H1 (cell line): ENCODE results near the gene MYCBP2. TPM values are rescaled to one million over a fixed set of nuclear protein-coding genes. Genes with fewer than 3 reads are reported as not detected.

Experiments used
- CTCF ChIA-PET: fragments of 300-600 bp; sonication (Branson Sonifier 250); formaldehyde crosslinking; loops from one replicate; lab custom pipeline; 2021; ENCODE audit not compliant: partially characterized antibody; lab: Charles Lee
- POLR2A ChIA-PET: fragments of 300-600 bp; sonication (Branson Sonifier 250); formaldehyde crosslinking; loops from one replicate; lab custom pipeline; 2021; ENCODE audit warnings: inconsistent platforms; ENCODE audit not compliant: partially characterized antibody; lab: Charles Lee
- DNase-seq, 2 experiments: peaks; one replicate each; pipeline versions ENCODE4 v3.0.0 to v3.0.0-alpha.2; 2010 to 2022; ENCODE audit warnings: low spot score in 2 of 2, low read depth in 1 of 2, mixed read lengths in 1 of 2
- FAIRE-seq: peaks from 2 replicates; lab custom pipeline; 2011; peaks lifted over from hg19 to GRCh38; lab: Jason Lieb, UNC
- H2AFZ ChIP-seq: 2 replicates; pipeline ENCODE4 v1.8.1; 2012; ENCODE audit warnings: low read length, inconsistent platforms
- H2AK5ac ChIP-seq: 2 replicates; pipeline ENCODE4 v1.6.1; 2013; ENCODE audit warnings: low read depth, low read length
- H2BK120ac ChIP-seq: replicated peaks from 2 replicates; pipeline ENCODE3; 2013; ENCODE audit warnings: low read depth, low read length, inconsistent platforms
- H2BK12ac ChIP-seq: 2 replicates; pipeline ENCODE4 v1.6.1; 2013; ENCODE audit warnings: low read depth, low read length
- H2BK15ac ChIP-seq: 2 replicates; pipeline ENCODE4 v1.6.1; 2013; ENCODE audit warnings: low read length
- H2BK20ac ChIP-seq: 2 replicates; pipeline ENCODE4 v1.6.1; 2013; ENCODE audit warnings: low read length
- H2BK5ac ChIP-seq: 2 replicates; pipeline ENCODE4 v1.6.1; 2013; ENCODE audit warnings: low read depth, low read length
- H3K14ac ChIP-seq: 2 replicates; pipeline ENCODE4 v1.6.1; 2013; ENCODE audit warnings: inconsistent platforms; ENCODE audit not compliant: insufficient read length
- H3K18ac ChIP-seq: 2 replicates; pipeline ENCODE4 v1.6.1; 2013; ENCODE audit warnings: low read length; ENCODE audit errors: extremely low read depth
- H3K23ac ChIP-seq: 2 replicates; pipeline ENCODE4 v1.6.1; 2013; ENCODE audit warnings: inconsistent platforms; ENCODE audit not compliant: insufficient read length
- H3K23me2 ChIP-seq: 2 replicates; pipeline ENCODE4 v1.6.1; 2013; ENCODE audit warnings: low read depth, low read length
- H3K27ac ChIP-seq: 2 replicates; pipeline ENCODE4 v1.6.1; 2011; ENCODE audit warnings: low read depth, low read length, inconsistent platforms
- H3K27me3 ChIP-seq, 4 experiments: replicated peaks in 1 of 4; 1 replicate in 1 of 4; 2 replicates in 3 of 4; pipeline versions ENCODE4 v1.6.1 to v1.8.1; 2011 to 2013; ENCODE audit warnings: low read length in 3 of 4, mild to moderate bottlenecking in 3 of 4, inconsistent platforms in 2 of 4, mixed read lengths in 2 of 4, moderate library complexity in 1 of 4; ENCODE audit not compliant: control insufficient read depth in 3 of 4, insufficient read depth in 3 of 4; ENCODE audit errors: extremely low read depth in 1 of 4
- H3K36me3 ChIP-seq, 4 experiments: 2 replicates each; pipeline versions ENCODE4 v1.6.1 to v1.8.1; 2011 to 2013; ENCODE audit warnings: mild to moderate bottlenecking in 4 of 4, low read length in 3 of 4, moderate library complexity in 2 of 4, control low read depth in 1 of 4, inconsistent platforms in 1 of 4; ENCODE audit not compliant: insufficient read depth in 4 of 4, control insufficient read depth in 2 of 4
- H3K4ac ChIP-seq: replicated peaks from 2 replicates; pipeline ENCODE3; 2013; ENCODE audit warnings: low read length, low read depth, mixed read lengths, inconsistent platforms; ENCODE audit not compliant: insufficient read length
- H3K4me1 ChIP-seq, 4 experiments: replicated peaks in 1 of 4; 1 replicate in 1 of 4; 2 replicates in 3 of 4; pipeline versions ENCODE4 v1.6.1 to v1.8.1; 2011 to 2013; ENCODE audit warnings: low read length in 3 of 4, inconsistent platforms in 2 of 4, mixed read lengths in 1 of 4; ENCODE audit not compliant: insufficient read depth in 4 of 4, control insufficient read depth in 3 of 4
- H3K4me2 ChIP-seq, 2 experiments: 2 replicates each; pipeline versions ENCODE4 v1.6.1 to v1.8.1; 2011 to 2013; ENCODE audit warnings: low read depth in 2 of 2, low read length in 2 of 2, control low read depth in 1 of 2, inconsistent platforms in 1 of 2, mild to moderate bottlenecking in 1 of 2; ENCODE audit not compliant: insufficient read depth in 1 of 2
- H3K4me3 ChIP-seq, 4 experiments: fragments of 200-600, 300-600 bp in 1 of 4; sonication (generic), shearing (Covaris generic), sonication (Bioruptor Twin) in 1 of 4; 2 replicates each; pipeline versions ENCODE4 v1.5.1 to v1.8.1; 2011 to 2016; ENCODE audit warnings: low read length in 4 of 4, low read depth in 3 of 4, control low read depth in 2 of 4, inconsistent platforms in 2 of 4, mild to moderate bottlenecking in 2 of 4, mixed read lengths in 1 of 4, moderate library complexity in 1 of 4; ENCODE audit not compliant: insufficient read depth in 2 of 4; ENCODE audit errors: extremely low read depth in 1 of 4
- H3K56ac ChIP-seq: replicated peaks from 2 replicates; pipeline ENCODE3; 2013; ENCODE audit warnings: low read depth, mild to moderate bottlenecking, mixed read lengths, low read length, inconsistent platforms; ENCODE audit not compliant: insufficient read length
- H3K79me1 ChIP-seq: 2 replicates; pipeline ENCODE4 v1.6.1; 2013; ENCODE audit warnings: low read depth, low read length, control low read depth
- H3K79me2 ChIP-seq, 2 experiments: 2 replicates each; pipeline versions ENCODE4 v1.6.1 to v1.8.1; 2012 to 2013; ENCODE audit warnings: low read length in 2 of 2, mild to moderate bottlenecking in 2 of 2, inconsistent platforms in 1 of 2; ENCODE audit not compliant: insufficient read depth in 2 of 2, control insufficient read depth in 1 of 2
- H3K9ac ChIP-seq, 4 experiments: replicated peaks in 1 of 4; 1 replicate in 1 of 4; 2 replicates in 3 of 4; pipeline versions ENCODE4 v1.6.1 to v1.8.1; 2011 to 2013; ENCODE audit warnings: low read depth in 3 of 4, low read length in 3 of 4, control low read depth in 2 of 4, mild to moderate bottlenecking in 2 of 4, moderate library complexity in 2 of 4, inconsistent platforms in 1 of 4; ENCODE audit errors: extremely low read depth in 1 of 4
- H3K9me3 ChIP-seq, 2 experiments: 2 replicates each; pipeline versions ENCODE4 v1.6.1 to v1.8.1; 2012 to 2013; ENCODE audit warnings: mild to moderate bottlenecking in 2 of 2, moderate library complexity in 2 of 2, control low read depth in 1 of 2, inconsistent platforms in 1 of 2, low read depth in 1 of 2, low read length in 1 of 2, mixed read lengths in 1 of 2; ENCODE audit not compliant: insufficient read depth in 2 of 2
- H4K20me1 ChIP-seq, 2 experiments: replicated peaks in 1 of 2; 2 replicates each; pipeline versions ENCODE3 to v1.8.1; 2011 to 2013; ENCODE audit warnings: inconsistent platforms in 2 of 2, low read length in 2 of 2, mild to moderate bottlenecking in 1 of 2; ENCODE audit not compliant: insufficient read depth in 2 of 2, control insufficient read depth in 1 of 2
- H4K5ac ChIP-seq: 2 replicates; pipeline ENCODE4 v1.6.1; 2013; ENCODE audit warnings: low read length, low read depth, mixed read lengths, inconsistent platforms; ENCODE audit not compliant: insufficient read length
- H4K8ac ChIP-seq: 2 replicates; pipeline ENCODE4 v1.8.0; 2013; ENCODE audit warnings: mild to moderate bottlenecking, moderate library complexity, low read length, inconsistent platforms; ENCODE audit not compliant: insufficient read depth; ENCODE audit errors: extremely low read depth
- H4K91ac ChIP-seq: replicated peaks from 2 replicates; pipeline ENCODE3; 2013; ENCODE audit warnings: low read length, mixed read lengths, inconsistent platforms; ENCODE audit not compliant: insufficient read length
- BACH1 ChIP-seq: IDR thresholded peaks from 2 replicates; pipeline ENCODE4 v1.6.1; 2012; ENCODE audit warnings: low read length, improper control_type of control experiment
- HDAC2 ChIP-seq, 2 experiments: fragments of 300-600 bp in 1 of 2; sonication (generic) in 1 of 2; IDR thresholded peaks; 2 replicates each; pipeline ENCODE4 v1.6.1; 2011 to 2012; ENCODE audit warnings: low read depth in 2 of 2, low read length in 2 of 2, mild to moderate bottlenecking in 2 of 2, moderate library complexity in 2 of 2, borderline replicate concordance in 1 of 2, inconsistent platforms in 1 of 2
- JUN ChIP-seq: IDR thresholded peaks from 2 replicates; pipeline ENCODE4 v1.6.1; 2011; ENCODE audit warnings: low read depth, mild to moderate bottlenecking, improper control_type of control experiment, low read length
- MAFK ChIP-seq: IDR thresholded peaks from 2 replicates; pipeline ENCODE4 v1.6.1; 2012; ENCODE audit warnings: low read depth, mild to moderate bottlenecking, improper control_type of control experiment, low read length
- PHF8 ChIP-seq: fragments of 200-600 bp; sonication (generic); conservative IDR thresholded peaks from 2 replicates; pipeline ENCODE4 v1.7.1; 2012; ENCODE audit warnings: low read depth, mild to moderate bottlenecking, inconsistent platforms, low read length, moderate library complexity
- POLR2A ChIP-seq, 2 experiments: IDR thresholded peaks; 1 replicate in 1 of 2; 2 replicates in 1 of 2; pipeline ENCODE4 v1.6.1; 2011; ENCODE audit warnings: low read depth in 2 of 2, low read length in 2 of 2, mild to moderate bottlenecking in 2 of 2; ENCODE audit errors: control extremely low read depth in 1 of 2
- SAP30 ChIP-seq: fragments of 300-600 bp; sonication (generic); IDR thresholded peaks from 2 replicates; pipeline ENCODE4 v1.7.1; 2012; ENCODE audit warnings: low read length, moderate library complexity, mild to moderate bottlenecking, inconsistent platforms; ENCODE audit not compliant: insufficient read depth, insufficient replicate concordance
- WGBS, 2 experiments: shearing (Covaris generic) in 1 of 2; methylation state at CpG; one replicate each; pipeline versions ENCODE4 v1.1.6 to v1.1.7; 2013 to 2015; ENCODE audit warnings: low lambda C conversion rate in 2 of 2, mixed read lengths in 2 of 2, inconsistent platforms in 1 of 2, low coverage in 1 of 2, missing lambda C conversion rate in 1 of 2; ENCODE audit not compliant: insufficient replicate concordance in 2 of 2, insufficient coverage in 1 of 2, insufficient read length in 1 of 2; ENCODE audit errors: extremely low coverage in 1 of 2, missing lambda C conversion rate in 1 of 2; 5-methylcytosine and 5-hydroxymethylcytosine counted together
- polyA plus RNA-seq, 7 experiments: library from polyadenylated mRNA; depleted of rRNA in 3 of 7; stranded (reverse) in 5 of 7; unstranded in 2 of 7; fragments of >200 nt in 5 of 7; fragments of 200-250 nt in 2 of 7; gene quantifications; 1 replicate in 5 of 7; 2 replicates in 1 of 7; 4 replicates in 1 of 7; pipeline versions ENCODE4 v1.2.1 to v1.2.3, GENCODE V29; 2011 to 2013; ENCODE audit warnings: missing spikeins in 2 of 7, mixed read lengths in 2 of 7
- total RNA-seq: library from RNA; stranded (reverse); fragmentation: NEBNext Ultra II Directional; extraction: Animal tissue kit (Norgen Biotek cat#: 25700); gene quantifications from 2 replicates; pipeline ENCODE4 v1.2.1, GENCODE V29; 2021
- TF ChIP-seq, protein P1 (sequence below): IDR thresholded peaks from 2 replicates; pipeline ENCODE4 v1.6.1; 2011; ENCODE audit warnings: low read length, improper control_type of control experiment
- TF ChIP-seq, protein P2 (sequence below): IDR thresholded peaks from 2 replicates; pipeline ENCODE4 v1.6.1; 2012; ENCODE audit warnings: inconsistent platforms

Gene MYCBP2
- total and polyA plus RNA-seq, 2 of the 8 experiments (the other 6 are each of a cell fraction or from before 2014, with no cell fraction given), result 19.0 to 52.1 TPM

DNA sequence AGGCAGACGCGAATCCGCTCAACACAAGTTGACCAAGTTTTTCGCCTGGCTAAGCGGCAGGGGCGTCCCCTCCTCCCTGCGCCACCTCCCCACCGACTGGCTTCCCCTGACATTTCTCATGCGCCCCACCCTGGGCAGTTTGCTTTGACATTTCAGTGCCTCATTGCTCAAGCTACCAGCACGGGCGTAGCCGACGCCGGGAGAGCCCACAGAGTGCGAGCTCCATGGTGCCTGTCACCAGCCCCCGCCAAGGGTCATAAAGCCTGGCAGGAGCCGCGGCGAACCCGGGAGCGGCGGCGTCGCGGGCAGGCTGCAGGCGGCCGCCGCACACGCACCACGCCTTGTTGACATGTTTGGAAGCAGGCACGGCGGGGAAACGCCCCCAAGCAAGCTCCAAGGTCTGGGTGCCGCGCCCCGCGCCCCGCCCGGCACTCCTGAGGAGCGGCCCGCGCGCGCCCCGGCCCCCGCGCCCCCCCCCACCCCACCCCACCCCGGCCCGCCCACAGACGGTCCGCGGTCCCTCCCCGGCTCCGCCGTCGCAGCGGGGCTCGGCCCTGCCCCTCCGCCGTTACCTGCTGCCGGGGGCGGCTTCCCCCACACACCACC lies 300.5 kb downstream of the MYCBP2 start:
- Histone ChIP-seq H3K18ac (no peak overlapping the region), H2AK5ac (no peak overlapping the region), H3K4me3 (peak overlapping the region; percentile 67 to 99 (median 82)), H3K4me1 (peaks cover 1 to 5% (median 3%) of the 10 kb centered on the region in 4 experiments; a peak in 3 of 7 replicates), H3K79me2 (peaks cover 0 to 50% of the 10 kb centered on the region in 2 experiments; a peak in 3 of 4 replicates), H3K4ac (no peak overlapping the region), H3K27me3 (no peaks in the 10 kb centered on the region), H3K23ac (no peak overlapping the region), H3K9me3 (no peaks in the 10 kb centered on the region), H2BK5ac (no peak overlapping the region), H2BK12ac (no peak overlapping the region), H3K23me2 (peaks cover 5% of the 10 kb centered on the region), H3K56ac (no peak overlapping the region), H3K9ac (peak overlapping the region; percentile 15 to 90 (median 82); a peak in 6 of 7 replicates), H4K8ac (peak overlapping the region; percentile 99; the same call in 1 of the 2 replicates), H3K79me1 (no peaks in the 10 kb centered on the region), H2BK15ac (no peak overlapping the region), H2AFZ (no peak overlapping the region), H4K20me1 (peaks cover 0 to 8% of the 10 kb centered on the region in 2 experiments), H3K4me2 (peak overlapping the region; percentile 84 to 95), H2BK20ac (no peak overlapping the region), H3K36me3 (peaks cover 0 to 3% (median 0%) of the 10 kb centered on the region in 4 experiments; a peak in 1 of 8 replicates), H4K91ac (no peak overlapping the region), H4K5ac (no peak overlapping the region), H2BK120ac (no peak overlapping the region), H3K27ac (peak overlapping the region; percentile 79; the same call in 1 of the 2 replicates), H3K14ac (no peak overlapping the region)
- ChIA-PET POLR2A (interaction anchor here (0.9 to 2.0 kb wide), 9 partner anchors 8 to 299 kb away, joined by 3 to 7 read pairs (median 4); no protein-coding TSS in a partner anchor), CTCF (interaction anchor here (1.1 to 1.4 kb wide), 3 partner anchors 9 to 30 kb away, joined by 3 to 4 read pairs (median 4); no protein-coding TSS in a partner anchor)
- FAIRE-seq (no peak), DNase-seq (peak in 1 of 2 experiments; percentile 70)
- WGBS, 2 experiments, result 2% methylated on average over 36 of the region's 62 CpGs; no CpG with 5 or more reads in 1 of the 2 experiments
- TF ChIP-seq POLR2A (IDR thresholded peaks at IDR 0.05; ENCODE audit: control extremely low read depth in 1 of 2, low read depth in 2 of 2, low read length in 2 of 2) (peak in 1 of 2 experiments; percentile 39; a peak in 1 of 3 replicates), JUN (no peak), HDAC2 (IDR thresholded peaks at IDR 0.05; ENCODE audit: borderline replicate concordance in 1 of 2, low read depth in 2 of 2, low read length in 2 of 2) (peak in 1 of 2 experiments; percentile 91; a peak in 1 of 4 replicates), BACH1 (no peak), SAP30 (peak; percentile 65), MAFK (no peak), PHF8 (no peak)
- TF ChIP-seq, protein P1, sequence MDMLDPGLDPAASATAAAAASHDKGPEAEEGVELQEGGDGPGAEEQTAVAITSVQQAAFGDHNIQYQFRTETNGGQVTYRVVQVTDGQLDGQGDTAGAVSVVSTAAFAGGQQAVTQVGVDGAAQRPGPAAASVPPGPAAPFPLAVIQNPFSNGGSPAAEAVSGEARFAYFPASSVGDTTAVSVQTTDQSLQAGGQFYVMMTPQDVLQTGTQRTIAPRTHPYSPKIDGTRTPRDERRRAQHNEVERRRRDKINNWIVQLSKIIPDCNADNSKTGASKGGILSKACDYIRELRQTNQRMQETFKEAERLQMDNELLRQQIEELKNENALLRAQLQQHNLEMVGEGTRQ, result no peak
- TF ChIP-seq, protein P2, sequence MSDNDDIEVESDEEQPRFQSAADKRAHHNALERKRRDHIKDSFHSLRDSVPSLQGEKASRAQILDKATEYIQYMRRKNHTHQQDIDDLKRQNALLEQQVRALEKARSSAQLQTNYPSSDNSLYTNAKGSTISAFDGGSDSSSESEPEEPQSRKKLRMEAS, result peak; percentile 80
